Measurements from ENCODE around the gene CHN2. TPM values are rescaled to one million over a fixed set of nuclear protein-coding genes. Genes with fewer than 3 reads are reported as not detected.

Gene CHN2
- polyA plus RNA-seq, 1 donor: 19.0 TPM

DNA sequence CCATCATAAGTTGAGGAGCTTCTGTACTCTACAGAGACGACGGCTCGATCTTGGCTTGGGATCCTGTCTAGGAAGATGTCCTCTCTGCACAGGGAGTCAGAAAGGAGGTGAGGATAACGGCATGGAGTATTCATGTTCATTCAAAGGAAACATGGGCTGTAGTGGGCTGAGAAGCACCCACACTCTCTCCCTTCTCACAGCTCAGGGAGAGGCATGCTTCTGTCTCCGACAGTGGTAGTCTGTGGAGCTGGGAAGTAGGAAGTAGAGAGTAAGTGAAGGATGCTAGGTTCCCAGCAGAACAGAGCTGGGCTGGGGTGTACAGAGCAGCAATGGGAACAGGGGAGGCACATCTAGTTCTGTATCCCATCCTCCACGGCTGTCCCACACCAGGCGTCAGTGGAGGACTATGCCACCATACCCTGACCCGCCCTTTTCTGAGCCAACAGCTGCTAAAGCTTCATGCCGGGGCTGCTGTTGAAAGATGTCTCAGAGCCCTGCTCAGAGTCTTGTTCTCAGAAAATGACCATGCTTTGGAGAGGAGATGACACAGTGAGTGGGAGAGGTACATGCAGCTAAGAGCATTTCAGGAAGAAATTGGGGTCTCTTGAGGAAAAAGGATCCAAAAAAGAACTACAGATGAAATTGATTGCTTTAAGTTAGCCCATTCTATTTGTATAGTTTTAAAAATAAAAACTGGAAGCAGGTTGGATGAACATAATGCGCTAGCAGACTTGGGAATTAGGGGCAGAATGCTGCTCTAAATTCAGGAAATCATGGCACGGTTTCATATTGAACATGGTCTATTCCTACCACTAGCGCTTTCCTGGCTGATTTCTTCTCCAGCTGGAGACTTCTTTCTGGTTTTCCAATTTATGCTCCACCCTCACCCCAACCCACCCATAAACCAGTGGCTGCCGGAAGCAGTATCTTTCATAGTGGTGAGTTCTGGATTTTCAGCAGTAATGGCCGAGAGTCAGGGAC lies 138.6 kb downstream of the CHN2 start:
- DNase-seq: no peak

GRCh38 chr7:29335188-29336083 lies 140.9 kb downstream of the CHN2 start:
- no peak for DNase-seq

DNA sequence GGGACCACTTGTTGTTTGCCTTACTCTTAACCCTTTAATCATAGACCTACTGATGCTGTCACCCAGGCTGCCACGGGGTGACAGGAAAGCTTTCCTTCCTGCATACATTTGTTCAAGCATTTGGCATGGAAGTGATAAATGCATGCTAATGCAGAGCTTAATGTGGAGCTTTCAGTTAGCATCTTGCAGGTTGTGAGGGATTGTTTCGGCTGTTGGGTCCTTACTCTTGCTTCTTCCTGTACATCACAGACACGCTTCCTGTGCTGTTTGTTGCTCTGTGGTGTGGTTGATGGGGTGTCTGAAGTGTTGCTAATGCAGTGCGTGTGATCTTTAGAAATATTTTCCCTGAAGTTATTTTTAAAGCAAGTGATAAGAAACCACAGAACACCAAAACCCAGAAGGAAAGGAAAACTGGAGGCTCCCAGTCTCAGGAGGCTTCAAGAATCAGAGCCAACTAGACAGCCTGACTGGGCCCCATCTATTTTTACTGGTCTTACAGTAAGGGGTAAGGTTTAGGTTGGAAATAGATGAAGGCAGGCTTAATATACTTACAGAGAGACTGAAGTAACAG lies 143.1 kb downstream of the CHN2 start:
- no peak for DNase-seq

DNA sequence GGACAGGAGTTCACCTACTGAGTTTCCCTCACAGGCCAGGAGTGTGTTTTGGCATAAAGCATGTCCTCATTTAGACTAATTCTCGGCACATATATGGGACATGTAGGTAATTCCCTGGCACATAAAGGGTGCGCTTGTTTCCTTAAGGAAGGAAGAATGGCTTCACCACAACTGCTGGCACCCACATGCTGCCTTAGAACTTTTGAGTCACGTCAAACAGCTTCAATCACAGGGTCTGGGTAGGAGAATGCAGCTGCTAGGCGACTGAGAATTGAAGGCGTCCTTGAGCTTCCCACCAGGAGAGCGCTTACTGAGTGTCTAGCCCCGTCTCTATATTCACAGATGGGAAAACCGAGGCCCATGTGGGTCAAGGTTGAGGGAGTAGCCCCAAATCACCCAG lies 146.1 kb downstream of the CHN2 start:
- no peak for DNase-seq

- DNase-seq: no peak
Measured at GRCh38 chr7:29341156-29341555, 146.6 kb downstream of the CHN2 start.

DNA sequence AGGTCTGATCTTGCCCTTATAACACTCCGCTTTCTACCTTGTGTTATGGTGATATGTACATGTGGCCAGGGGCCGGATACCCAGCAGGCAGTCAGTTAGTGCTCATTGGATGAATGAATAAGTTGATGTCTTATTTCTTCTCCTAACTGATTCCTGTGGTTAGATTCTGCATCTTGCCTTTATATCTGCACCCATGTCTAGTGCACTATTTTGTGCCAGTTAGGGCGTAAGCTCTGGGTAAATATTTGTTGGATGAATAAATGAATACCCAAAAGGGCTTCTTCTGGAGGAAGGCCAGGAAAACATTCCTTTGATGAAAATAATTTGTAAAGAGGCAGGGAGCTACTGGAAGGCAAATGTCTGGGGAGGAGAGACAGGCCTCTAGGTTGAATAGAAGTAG lies 148.2 kb downstream of the CHN2 start:
- no peak for DNase-seq

GRCh38 chr7:29343399-29343798 lies 148.8 kb downstream of the CHN2 start:
- no peak for DNase-seq

DNA sequence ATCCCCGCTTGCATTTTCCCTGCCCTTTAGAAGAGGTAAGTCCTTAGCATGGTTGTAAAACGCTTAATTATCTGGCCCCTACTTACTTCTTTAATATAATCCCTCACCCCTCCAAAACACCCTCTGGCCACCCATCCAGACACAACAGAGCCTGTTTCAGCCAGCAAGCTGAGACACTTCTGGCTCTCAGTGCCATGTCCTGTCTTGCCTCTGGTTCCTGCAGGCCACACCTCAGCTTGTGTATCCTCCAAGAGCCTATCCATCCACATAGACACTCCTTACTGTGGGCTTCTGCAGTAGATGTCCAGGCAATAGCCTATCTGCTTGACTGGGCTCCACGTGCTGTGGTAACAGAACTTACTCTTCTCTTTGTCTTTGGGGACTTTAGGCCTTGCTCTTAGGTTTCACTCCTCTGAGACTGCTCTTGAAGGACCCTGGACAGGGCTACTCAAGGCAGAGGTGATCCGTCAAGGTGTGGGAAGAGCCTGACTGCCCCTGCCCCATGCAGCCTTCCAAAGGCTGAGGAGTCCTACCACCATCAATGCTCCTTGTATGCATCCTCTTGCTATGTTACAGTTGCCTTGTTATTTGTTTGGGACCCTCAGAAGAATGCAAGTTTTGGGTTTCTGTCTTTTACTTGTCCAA lies 149.9 kb downstream of the CHN2 start:
- DNase-seq: no peak

DNA sequence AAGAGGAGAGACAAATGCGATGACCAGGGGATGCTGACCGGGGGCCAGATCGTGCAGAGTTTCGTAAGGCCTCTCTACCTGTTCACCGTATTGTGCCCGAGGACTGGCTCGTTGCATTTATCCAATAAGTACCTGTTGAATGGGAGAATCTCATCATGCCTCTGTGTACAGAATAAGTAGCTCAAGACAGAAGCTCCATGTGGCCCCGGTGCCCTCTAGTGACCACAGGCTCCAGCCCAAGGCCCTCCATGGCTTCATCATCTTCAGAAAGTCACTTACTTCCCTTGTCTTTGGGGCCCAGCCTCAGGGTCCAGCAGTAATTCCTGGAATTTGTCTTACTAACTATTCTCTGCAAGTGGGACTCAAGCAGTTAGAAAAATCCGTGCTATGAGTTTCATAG lies 151.0 kb downstream of the CHN2 start:
- no peak for DNase-seq

DNA sequence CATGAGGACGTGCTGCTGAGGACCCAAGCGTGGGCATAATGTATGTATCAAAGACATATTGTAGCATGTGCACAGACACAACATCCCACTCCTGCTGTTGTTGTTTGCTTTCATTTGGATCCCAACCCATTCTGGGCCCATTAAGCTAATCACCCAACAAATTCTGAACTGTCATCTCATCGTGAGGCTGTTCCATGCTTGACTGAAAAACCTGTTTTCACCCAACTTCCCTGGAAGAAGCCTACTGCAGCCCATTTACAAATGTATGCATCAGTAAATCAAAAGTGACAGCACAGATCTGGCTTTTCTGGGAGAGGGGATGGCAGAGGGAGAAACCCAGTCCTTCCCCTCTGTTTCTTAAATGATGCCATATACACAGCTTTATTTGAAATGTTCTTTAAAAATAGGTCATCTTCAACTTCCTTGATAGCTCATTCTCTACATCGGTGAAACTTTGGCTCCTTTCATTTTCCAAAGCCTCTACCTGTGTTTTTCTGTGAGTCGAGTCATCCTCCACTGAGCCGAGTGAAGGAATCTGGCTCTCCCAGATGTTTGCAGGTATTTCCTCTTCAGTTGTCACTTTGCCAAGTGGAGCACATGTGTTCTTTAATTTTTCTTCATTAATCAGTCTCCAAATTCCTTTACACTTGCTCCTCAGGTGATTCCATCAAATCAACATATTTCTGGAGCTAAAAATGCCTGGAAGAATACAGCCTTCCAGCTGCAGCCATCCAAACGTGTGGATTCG lies 151.8 kb downstream of the CHN2 start:
- peak; percentile 48 for DNase-seq

DNA sequence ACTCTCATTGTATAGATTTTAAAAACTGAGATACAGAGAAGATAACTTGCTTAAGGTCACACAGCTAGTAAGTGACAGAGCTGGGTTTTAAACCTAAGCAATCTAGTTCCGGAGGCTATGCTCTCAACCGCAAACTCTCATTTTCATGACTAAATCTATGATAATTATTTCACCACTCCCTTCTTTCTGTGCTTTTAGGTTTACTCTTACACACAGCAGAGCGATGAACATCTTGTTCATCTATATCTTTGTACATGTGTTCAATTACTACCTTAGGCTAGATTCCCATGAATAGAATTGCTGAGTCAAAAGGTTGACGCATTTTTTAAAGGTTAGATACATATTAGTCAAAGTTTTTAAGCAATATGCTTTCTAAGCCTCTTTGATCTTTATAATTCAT lies 154.8 kb downstream of the CHN2 start:
- no peak for DNase-seq

DNA sequence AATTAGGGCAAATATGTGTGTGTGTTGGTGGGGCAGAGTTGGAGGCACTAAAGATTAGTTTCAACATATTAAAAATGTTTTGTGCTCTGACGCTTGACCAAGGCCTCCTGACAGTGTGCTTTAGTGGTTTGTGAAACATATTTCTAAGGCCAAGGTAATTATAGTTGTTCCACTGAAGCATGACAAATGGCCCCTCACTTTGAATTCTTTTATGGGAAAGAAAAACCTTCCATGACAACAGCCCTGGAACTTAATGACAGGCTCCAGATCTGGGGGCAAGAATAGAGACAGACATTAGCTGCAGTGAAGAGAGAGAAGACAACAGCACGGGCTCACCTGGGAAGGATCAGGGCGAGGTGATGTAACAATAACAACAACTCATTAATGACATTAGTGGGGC lies 155.8 kb downstream of the CHN2 start:
- peak; percentile 49 for DNase-seq

GRCh38 chr7:29352041-29352440 lies 157.5 kb downstream of the CHN2 start:
- DNase-seq: no peak

DNA sequence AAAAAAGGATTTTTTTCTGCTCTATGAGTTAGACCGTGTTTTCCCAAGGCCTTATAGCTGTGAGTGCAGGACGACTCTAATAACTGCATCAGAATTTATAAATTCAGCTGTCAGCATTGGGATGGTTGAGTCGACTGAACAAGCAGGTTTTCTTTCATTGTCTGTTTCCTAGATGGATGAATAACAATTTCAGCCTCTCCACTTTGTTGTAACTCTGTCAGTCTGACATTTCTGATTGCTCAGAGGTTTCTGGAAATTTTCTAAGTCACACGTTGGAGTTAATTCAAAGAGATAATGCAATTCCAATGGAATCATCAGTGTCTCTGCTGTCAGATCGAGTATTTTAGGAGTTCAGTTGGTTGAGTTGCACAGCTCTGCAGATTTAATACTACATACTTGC lies 159.2 kb downstream of the CHN2 start:
- DNase-seq: no peak

DNA sequence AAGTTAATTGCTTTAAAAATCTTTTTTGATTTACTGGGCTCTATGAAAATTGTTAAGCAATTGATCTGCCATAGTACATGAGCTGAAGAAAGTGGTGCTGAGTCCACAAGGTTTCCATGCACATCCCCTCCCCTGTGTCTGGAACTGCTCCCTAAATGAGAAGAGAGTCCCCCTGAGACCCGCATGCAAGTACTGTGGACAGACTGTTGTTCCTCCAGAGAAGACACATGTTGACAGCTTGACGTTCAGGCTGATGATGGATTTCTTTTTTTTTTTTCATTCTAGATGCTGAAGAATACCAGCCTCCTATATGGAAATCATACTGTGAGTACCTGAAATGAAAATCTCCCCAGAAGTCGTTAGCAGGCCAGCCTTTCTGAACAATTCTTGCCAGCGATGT lies 159.8 kb downstream of the CHN2 start:
- DNase-seq: no peak

DNA sequence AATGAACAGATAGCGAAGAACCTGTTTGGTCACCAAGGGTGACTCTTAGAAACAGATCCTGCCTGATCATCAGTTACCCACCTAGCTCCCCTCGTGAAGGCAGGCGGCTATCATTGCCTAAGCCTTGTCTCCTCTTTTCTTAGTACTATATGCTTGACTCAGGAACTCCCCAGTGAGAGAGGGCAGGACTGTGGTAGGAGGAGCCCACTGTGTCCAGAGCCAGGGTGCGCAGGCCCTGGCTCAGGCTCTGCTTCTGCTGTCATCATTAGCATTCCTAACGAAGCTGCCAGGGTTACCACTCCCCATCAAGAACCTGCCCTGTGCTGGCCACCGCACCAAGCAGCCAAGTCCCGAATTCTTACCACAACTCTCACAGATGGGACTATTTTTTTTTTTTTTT lies 160.8 kb downstream of the CHN2 start:
- no peak for DNase-seq

DNA sequence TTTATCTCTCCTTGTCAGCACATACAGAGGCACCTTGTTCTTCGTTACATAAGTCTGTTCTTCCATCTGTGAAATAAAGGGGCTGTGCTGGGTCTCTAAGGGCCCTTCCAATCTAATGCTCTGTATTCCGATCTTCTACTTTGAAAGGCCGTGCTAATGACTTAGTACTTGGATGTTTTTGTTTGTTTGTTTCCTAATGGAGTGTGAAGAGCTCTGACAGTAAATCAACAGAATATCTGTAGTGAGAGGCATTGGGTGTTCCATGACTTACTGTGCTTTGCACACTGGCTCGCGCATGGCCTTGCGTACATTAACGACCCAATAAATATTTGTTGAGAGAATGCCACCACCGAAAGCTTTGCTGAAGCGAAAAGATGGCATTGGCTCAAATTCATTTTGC lies 162.1 kb downstream of the CHN2 start:
- DNase-seq: no peak

DNA sequence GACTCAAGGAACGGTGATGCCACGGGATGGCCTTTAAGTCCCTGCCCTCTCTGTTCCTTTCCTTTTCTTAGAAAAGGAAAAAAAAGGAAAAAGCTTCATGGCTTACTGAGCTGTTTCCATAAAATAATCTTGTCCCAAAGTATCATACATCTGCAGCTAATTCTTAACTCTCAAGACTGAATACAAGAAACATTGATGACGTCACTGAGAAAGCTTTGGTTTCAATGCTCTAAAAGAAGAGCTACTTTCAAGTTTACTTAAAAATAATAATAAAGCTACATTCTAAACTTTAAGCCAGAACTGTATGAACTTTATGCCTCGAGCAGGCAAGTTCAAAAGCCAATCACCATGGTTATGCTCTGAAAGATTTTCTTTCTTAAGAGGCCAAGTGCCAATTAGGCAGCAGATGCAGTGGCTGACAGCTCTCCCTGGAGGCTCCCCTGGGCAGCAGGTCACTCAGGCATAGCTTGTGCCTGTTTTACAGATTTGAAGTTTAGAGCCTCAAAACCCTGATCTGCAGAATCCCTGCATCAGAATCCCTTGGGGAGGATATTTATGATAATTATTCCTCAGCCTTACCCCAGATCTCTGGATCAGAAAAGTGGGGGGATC lies 165.0 kb downstream of the CHN2 start:
- no peak for DNase-seq

DNA sequence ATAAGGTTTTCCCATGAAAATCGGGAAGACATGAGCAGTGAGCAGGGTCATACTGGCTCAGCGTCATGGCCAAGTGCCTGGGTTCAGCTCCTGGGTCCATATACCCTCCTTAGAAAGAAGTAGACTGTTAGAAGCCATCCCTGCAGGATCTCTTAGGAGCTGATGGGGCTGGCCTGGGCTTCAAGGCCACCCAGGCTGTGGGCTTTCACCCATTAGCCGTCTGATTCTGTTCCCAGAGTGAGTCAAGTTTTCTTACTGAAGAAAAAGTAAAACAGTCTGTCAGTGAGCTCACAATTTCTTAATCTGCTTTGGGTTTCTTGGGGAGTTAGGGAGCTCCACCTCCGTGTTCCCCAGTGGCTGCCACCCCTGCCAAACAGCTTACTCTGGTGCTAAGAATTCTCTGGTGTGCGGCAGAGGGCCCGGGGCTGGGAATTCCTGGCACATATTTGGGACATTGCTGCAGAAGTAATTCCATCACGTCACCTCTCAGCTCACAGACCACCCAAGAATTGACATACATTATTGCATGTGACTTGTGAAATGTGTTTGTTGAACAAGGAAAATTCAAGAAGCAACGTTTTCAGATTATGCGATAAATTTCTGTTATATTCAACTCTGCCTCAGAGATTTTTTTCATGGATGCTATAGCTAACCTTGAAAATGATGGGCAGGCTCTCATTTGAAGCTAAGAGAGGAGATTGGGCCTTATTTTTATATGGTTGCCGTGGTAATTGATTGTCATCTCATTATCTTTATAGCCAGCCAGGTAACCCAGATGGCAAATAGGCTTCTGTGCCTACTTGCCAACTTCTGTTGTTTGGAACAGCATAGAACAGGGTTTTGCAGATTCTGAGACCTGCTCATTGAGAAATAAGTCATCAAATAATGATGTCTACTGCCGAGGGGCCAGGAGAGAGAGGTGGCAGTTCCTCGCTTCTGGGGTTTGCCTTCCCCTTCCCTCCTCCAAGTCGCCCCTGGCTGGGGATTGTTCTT lies 166.4 kb downstream of the CHN2 start:
- DNase-seq: no peak

DNA sequence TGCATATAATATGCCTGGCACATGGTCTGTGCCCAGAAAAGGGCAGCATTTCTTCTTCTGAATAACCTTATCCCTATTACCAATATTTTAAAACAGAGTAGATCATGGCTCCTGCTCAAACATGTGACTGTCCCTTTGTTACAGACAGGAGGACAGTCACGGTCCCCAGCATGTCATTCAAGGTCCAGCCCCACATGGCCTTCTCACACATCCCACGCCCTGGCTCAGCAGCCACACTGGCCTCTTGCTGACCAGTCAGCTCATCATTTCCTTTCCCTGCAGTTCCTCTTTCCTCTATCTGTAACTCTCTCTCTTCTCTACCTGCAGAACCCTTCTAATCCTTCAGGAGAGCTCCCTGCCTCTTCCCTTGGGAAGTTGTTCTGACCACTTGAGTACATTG lies 167.8 kb downstream of the CHN2 start:
- DNase-seq: no peak
